T-helper 22 cell (primary cell): ENCODE data around the gene VRTN.

ENCODE experiments used
- DNase-seq: peaks from one replicate; pipeline ENCODE4 v3.0.0-alpha.2; 2020; ENCODE audit warnings: low read depth

VRTN gene

GRCh38 chr14:74392616-74393570 is 44.6 kb downstream of the VRTN start:
- no peak for DNase-seq

GRCh38 chr14:74394549-74394948 is 46.3 kb downstream of the VRTN start:
- DNase-seq: no peak

GRCh38 chr14:74395094-74395493 is 46.8 kb downstream of the VRTN start:
- no peak for DNase-seq

- no peak for DNase-seq
Measured at GRCh38 chr14:74400031-74400685, 51.9 kb downstream of the VRTN start.

- no peak for DNase-seq
Measured at GRCh38 chr14:74400919-74401503, 52.7 kb downstream of the VRTN start.

- peak; percentile 33 for DNase-seq
Measured at GRCh38 chr14:74401504-74402241, 53.4 kb downstream of the VRTN start.

GRCh38 chr14:74402401-74403251 is 54.4 kb downstream of the VRTN start:
- no peak for DNase-seq

GRCh38 chr14:74403619-74404417 is 55.5 kb downstream of the VRTN start:
- DNase-seq: no peak

GRCh38 chr14:74404435-74404834 is 56.2 kb downstream of the VRTN start:
- no peak for DNase-seq

- DNase-seq: no peak
Measured at GRCh38 chr14:74405663-74406062, 57.4 kb downstream of the VRTN start.

- DNase-seq: no peak
Measured at GRCh38 chr14:74407021-74407800, 58.9 kb downstream of the VRTN start.

GRCh38 chr14:74407801-74408154 is 59.5 kb downstream of the VRTN start:
- no peak for DNase-seq

GRCh38 chr14:74408870-74409269 is 60.6 kb downstream of the VRTN start:
- DNase-seq: no peak

GRCh38 chr14:74409441-74409840 is 61.2 kb downstream of the VRTN start:
- DNase-seq: no peak
